ENCODE results near the gene SPRY4.

The SPRY4 gene

DNA sequence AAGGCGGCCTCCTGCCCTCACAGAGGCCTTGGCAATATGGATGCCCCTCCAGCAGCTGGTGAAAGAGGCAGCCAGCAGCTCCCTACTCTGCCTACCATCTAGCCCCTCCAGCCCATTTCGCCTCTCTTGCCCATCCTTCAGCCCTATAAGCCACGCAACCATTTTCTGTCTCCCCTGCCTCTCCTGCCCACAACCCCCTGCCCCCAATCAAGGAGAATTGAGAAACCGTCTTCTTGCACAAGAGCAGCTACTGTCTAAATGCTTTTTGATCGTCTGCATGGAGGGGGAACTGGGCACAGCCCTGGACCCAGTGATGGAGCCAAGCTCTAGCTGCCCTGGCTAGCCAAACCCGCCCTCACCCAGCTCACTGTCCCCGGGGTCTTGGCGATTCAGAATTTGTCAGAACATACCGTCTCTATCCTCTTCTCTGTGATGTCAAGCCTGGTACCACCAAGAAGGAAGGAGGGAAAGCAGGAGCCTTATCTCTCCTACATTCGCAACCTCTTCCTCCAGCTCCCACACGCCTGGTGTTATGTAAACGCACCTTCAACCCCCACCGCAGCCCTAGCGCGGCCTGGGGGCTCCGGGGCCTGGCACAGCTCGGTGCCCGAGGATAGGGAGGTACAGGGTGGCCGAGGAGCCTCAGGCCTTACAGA is 1.2 kb downstream of the SPRY4 start:
- TF ChIP-seq, protein P1, sequence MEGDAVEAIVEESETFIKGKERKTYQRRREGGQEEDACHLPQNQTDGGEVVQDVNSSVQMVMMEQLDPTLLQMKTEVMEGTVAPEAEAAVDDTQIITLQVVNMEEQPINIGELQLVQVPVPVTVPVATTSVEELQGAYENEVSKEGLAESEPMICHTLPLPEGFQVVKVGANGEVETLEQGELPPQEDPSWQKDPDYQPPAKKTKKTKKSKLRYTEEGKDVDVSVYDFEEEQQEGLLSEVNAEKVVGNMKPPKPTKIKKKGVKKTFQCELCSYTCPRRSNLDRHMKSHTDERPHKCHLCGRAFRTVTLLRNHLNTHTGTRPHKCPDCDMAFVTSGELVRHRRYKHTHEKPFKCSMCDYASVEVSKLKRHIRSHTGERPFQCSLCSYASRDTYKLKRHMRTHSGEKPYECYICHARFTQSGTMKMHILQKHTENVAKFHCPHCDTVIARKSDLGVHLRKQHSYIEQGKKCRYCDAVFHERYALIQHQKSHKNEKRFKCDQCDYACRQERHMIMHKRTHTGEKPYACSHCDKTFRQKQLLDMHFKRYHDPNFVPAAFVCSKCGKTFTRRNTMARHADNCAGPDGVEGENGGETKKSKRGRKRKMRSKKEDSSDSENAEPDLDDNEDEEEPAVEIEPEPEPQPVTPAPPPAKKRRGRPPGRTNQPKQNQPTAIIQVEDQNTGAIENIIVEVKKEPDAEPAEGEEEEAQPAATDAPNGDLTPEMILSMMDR (IDR thresholded peaks at IDR 0.05; ENCODE audit: low read depth, low read length, missing control alignments), result no peak
- in situ Hi-C loops (cut with HindIII; ENCODE audit: low pct_ligation_motif_present, low sequenced_read_pairs), result loop anchor here (25.0 kb wide), 1 partner anchor 214 kb away; no protein-coding TSS in a partner anchor
- Histone ChIP-seq H3K4me3 (ENCODE audit: low read depth, low read length) (peak overlapping the region; percentile 98), H3K36me3 (replicated peaks) (peaks cover 20% of the 10 kb centered on the region), H3K27ac (peak overlapping the region; percentile 88), H3K27me3 (replicated peaks) (no peaks in the 10 kb centered on the region)
- no peak for DNase-seq

DNA sequence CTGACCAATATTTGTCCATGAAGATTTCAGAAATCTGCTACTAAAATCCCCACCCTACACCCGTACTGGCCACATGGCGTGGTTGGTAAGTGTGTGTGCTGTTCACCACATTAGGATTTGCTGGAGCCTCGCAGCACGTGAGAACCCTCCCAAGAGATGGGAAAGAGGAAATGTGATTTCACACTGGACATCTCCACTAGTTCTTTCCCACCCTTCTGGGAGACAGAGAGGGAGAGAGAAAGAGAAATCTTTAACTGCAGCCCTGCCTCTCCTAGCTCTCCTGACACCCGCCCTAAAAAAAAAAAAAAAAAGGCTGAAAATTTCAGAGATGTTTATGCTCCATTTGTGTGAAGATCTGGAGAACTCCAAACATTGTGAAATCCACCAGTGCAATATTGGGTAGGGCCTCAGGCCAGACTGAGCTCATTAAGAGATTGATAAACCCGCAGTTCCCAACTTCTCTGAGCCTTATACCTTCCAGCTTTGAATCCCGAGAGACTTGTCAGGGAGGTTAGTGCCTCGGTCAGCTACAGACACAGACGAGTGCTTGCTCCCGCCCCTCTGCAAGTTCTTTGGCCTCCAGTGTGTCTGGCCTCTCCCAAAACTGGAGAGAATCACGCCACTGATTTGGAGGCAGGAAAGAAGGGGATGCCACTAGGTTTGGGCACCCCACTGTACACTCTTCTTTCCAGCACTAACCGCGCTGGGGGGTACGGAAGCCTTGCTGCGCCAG is 1.9 kb downstream of the SPRY4 start:
- H3K4me3 ChIP-seq (ENCODE audit: low read depth, low read length), result peak overlapping the region; percentile 98
- H3K27me3 ChIP-seq (replicated peaks), result no peaks in the 10 kb centered on the region
- TF ChIP-seq, protein P1 (IDR thresholded peaks at IDR 0.05; ENCODE audit: low read depth, low read length, missing control alignments), result no peak
- H3K27ac ChIP-seq, result peak overlapping the region; percentile 88
- in situ Hi-C loops (cut with HindIII; ENCODE audit: low pct_ligation_motif_present, low sequenced_read_pairs), result loop anchor here (25.0 kb wide), 1 partner anchor 214 kb away; no protein-coding TSS in a partner anchor
- DNase-seq, result no peak
- H3K36me3 ChIP-seq (replicated peaks), result peaks cover 20% of the 10 kb centered on the region

DNA sequence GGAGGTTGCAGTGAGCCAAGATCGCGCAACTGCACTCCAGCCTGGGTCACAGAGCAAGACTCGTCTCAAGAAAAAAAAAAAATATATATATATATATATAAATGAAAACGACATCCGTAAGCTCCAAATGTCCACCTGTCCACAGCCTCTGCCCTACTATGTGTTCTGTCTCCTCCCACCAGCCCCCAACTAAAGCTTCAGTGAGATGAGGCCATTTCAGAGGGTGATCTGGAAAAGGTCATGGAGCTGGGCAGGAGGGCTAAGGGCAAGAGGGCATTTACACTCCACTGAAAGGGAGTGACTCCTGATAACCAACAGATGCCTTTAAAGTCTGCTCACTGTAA is 2.4 kb downstream of the SPRY4 start:
- TF ChIP-seq, protein P1 (IDR thresholded peaks at IDR 0.05; ENCODE audit: low read depth, low read length, missing control alignments), result no peak
- H3K27ac ChIP-seq, result peak overlapping the region; percentile 88
- in situ Hi-C loops (cut with HindIII; ENCODE audit: low pct_ligation_motif_present, low sequenced_read_pairs), result loop anchor here (25.0 kb wide), 1 partner anchor 215 kb away; no protein-coding TSS in a partner anchor
- H3K27me3 ChIP-seq (replicated peaks), result no peaks in the 10 kb centered on the region
- peaks cover 20% of the 10 kb centered on the region for H3K36me3 ChIP-seq (replicated peaks)
- peak overlapping the region; percentile 98 for H3K4me3 ChIP-seq (ENCODE audit: low read depth, low read length)
- no peak for DNase-seq

DNA sequence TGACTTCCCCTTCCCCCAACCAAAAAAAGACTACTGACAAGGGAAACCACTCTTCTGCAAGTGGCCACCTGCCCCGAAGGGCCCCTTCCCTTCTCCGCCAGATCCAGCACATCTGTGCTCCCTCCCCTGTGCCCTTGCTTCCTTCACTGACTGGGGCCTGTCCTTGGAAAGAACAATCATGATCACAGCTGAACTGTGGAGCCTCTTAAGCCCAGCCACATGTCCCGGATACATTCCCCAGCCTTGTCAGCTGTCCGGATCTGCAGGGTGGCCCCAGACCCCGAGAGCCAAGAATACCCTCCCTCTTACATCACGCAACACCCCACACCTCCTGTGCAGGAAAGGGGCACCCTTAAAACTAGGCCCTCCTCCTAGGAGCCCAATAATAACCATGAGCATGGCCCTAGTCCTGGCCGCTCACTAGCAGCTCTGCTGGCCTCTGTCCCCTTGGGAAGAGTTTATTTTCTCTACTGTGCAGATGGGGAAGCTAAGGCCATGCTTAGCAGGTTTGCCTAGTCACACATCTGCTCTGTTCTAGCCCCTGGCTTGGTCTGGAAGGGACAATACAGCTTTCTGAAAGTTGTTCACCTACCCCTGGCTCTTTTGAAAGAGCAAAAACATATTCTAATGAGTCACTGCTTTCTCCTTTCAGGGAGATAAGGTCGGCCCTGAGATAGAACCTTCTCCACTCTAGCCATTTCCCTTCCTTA is 3.8 kb downstream of the SPRY4 start:
- TF ChIP-seq, protein P1 (IDR thresholded peaks at IDR 0.05; ENCODE audit: low read depth, low read length, missing control alignments), result no peak
- in situ Hi-C loops (cut with HindIII; ENCODE audit: low pct_ligation_motif_present, low sequenced_read_pairs), result loop anchor here (25.0 kb wide), 1 partner anchor 216 kb away; no protein-coding TSS in a partner anchor
- Histone ChIP-seq H3K27me3 (replicated peaks) (no peaks in the 10 kb centered on the region), H3K36me3 (replicated peaks) (peaks cover 27% of the 10 kb centered on the region), H3K4me3 (ENCODE audit: low read depth, low read length) (peak overlapping the region; percentile 98), H3K27ac (peak overlapping the region; percentile 50)
- no peak for DNase-seq

DNA sequence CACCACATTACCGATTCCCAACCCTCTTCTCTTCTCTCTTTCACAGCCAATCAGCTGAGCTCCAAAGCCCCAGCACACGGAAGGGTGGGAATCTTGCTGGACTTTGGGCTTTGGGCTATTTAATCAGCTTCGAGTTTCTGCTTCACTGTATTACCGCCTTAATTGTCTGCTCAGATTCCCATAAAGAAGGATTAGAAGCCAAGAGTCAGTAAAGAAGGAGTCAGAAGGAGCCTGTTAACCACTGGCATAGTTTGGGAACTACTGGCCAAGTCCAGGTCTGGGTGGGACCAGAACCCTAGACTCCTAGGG is 4.4 kb downstream of the SPRY4 start:
- TF ChIP-seq, protein P1 (IDR thresholded peaks at IDR 0.05; ENCODE audit: low read depth, low read length, missing control alignments), result no peak
- in situ Hi-C loops (cut with HindIII; ENCODE audit: low pct_ligation_motif_present, low sequenced_read_pairs), result loop anchor here (25.0 kb wide), 1 partner anchor 217 kb away; no protein-coding TSS in a partner anchor
- H3K27me3 ChIP-seq (replicated peaks), result no peaks in the 10 kb centered on the region

More for the DNA sequence above, 4.4 kb downstream of the SPRY4 start:
- H3K27ac ChIP-seq, result no peak overlapping the region
- H3K36me3 ChIP-seq (replicated peaks), result peaks cover 27% of the 10 kb centered on the region
- H3K4me3 ChIP-seq (ENCODE audit: low read depth, low read length), result peak overlapping the region; percentile 98
- DNase-seq, result no peak

Measured in brain microvascular endothelial cell (primary cell).